WTC11 (cell line): Measurements from ENCODE around the gene STT3B. TPM values are rescaled to one million over a fixed set of nuclear protein-coding genes. Genes with fewer than 3 reads are reported as not detected.

ENCODE experiments used
- ATAC-seq: fragments of 200-7000 bp; cut with Tn5 transposase; 2 replicates; pipeline ENCODE4 v1.10.0; 2021; ENCODE audit warnings: mild to moderate bottlenecking, moderate library complexity
- CTCF ChIA-PET: fragments of 300-600 bp; sonication (Branson Sonifier 250); formaldehyde crosslinking; loops from one replicate; lab custom pipeline; 2021; ENCODE audit warnings: antibody characterized with exemption; lab: Charles Lee
- POLR2A ChIA-PET: fragments of 350-600 bp; sonication (Branson Sonifier 250); formaldehyde crosslinking; loops from one replicate; lab custom pipeline; 2021; ENCODE audit warnings: antibody characterized with exemption; lab: Charles Lee
- DNase-seq: peaks from one replicate; pipeline ENCODE4 v3.0.0; 2021; ENCODE audit warnings: low spot score
- H3K27ac Mint-ChIP-seq: 2 replicates; pipeline ENCODE4 v1.8.0; 2021; ENCODE audit warnings: mixed read lengths
- H3K27me3 Mint-ChIP-seq: 2 replicates; pipeline ENCODE4 v1.8.0; 2021; ENCODE audit warnings: low read depth, mild to moderate bottlenecking, moderate library complexity, mixed read lengths
- H3K36me3 Mint-ChIP-seq: 2 replicates; pipeline ENCODE4 v1.8.0; 2021; ENCODE audit warnings: mixed read lengths
- H3K4me1 Mint-ChIP-seq: 2 replicates; pipeline ENCODE4 v1.8.0; 2022; ENCODE audit warnings: mixed read lengths
- H3K4me3 Mint-ChIP-seq: 2 replicates; pipeline ENCODE4 v1.8.0; 2021; ENCODE audit warnings: mild to moderate bottlenecking, moderate library complexity, mixed read lengths
- H3K9me3 Mint-ChIP-seq: 2 replicates; pipeline ENCODE4 v1.8.0; 2021; ENCODE audit warnings: mixed read lengths
- ATF2 ChIP-seq: sonication (generic); formaldehyde crosslinking; IDR thresholded peaks from 2 replicates; pipeline ENCODE4 v1.8.1; 2022; ENCODE audit warnings: low read depth, missing genetic modification reagents, borderline replicate concordance
- CBFB ChIP-seq: sonication (generic); formaldehyde crosslinking; IDR thresholded peaks from 2 replicates; pipeline ENCODE4 v1.8.1; 2022; ENCODE audit warnings: mild to moderate bottlenecking, low read depth, missing genetic modification reagents
- E2F4 ChIP-seq: sonication (generic); formaldehyde crosslinking; IDR thresholded peaks from 2 replicates; pipeline ENCODE4 v1.8.1; 2022; ENCODE audit warnings: low read depth, mild to moderate bottlenecking, moderate library complexity, missing genetic modification reagents, borderline replicate concordance
- EMX1 ChIP-seq: fragments of 250-450 bp; sonication (Bioruptor Pico); IDR thresholded peaks from 2 replicates; pipeline ENCODE4 v1.8.0; 2021; ENCODE audit warnings: mild to moderate bottlenecking
- ESRRA ChIP-seq: sonication (generic); formaldehyde crosslinking; IDR thresholded peaks from 2 replicates; pipeline ENCODE4 v1.8.1; 2022; ENCODE audit warnings: mild to moderate bottlenecking, missing genetic modification reagents, borderline replicate concordance
- FOXP4 ChIP-seq: sonication (generic); formaldehyde crosslinking; IDR thresholded peaks from 2 replicates; pipeline ENCODE4 v1.8.0; 2022; ENCODE audit warnings: mild to moderate bottlenecking, missing genetic modification reagents
- GABPB1 ChIP-seq: sonication (generic); formaldehyde crosslinking; IDR thresholded peaks from 2 replicates; pipeline ENCODE4 v1.8.1; 2023; ENCODE audit warnings: mild to moderate bottlenecking, missing genetic modification reagents
- HMGXB4 ChIP-seq: sonication (generic); formaldehyde crosslinking; IDR thresholded peaks from 2 replicates; pipeline ENCODE4 v1.8.1; 2023; ENCODE audit warnings: mild to moderate bottlenecking, moderate library complexity, missing genetic modification reagents
- NFYB ChIP-seq: sonication (generic); formaldehyde crosslinking; conservative IDR thresholded peaks from 2 replicates; pipeline ENCODE4 v1.8.0; 2022; ENCODE audit warnings: low read depth, missing genetic modification reagents
- NR2C2 ChIP-seq: sonication (generic); formaldehyde crosslinking; IDR thresholded peaks from 2 replicates; pipeline ENCODE4 v1.8.0; 2022; ENCODE audit warnings: mild to moderate bottlenecking, missing genetic modification reagents
- PRRX2 ChIP-seq: fragments of 250-450 bp; sonication (Bioruptor Pico); IDR thresholded peaks from 2 replicates; pipeline ENCODE4 v1.8.0; 2021; ENCODE audit warnings: mild to moderate bottlenecking
- STAT6 ChIP-seq: sonication (generic); formaldehyde crosslinking; conservative IDR thresholded peaks from 2 replicates; pipeline ENCODE4 v1.8.1; 2023; ENCODE audit warnings: mild to moderate bottlenecking, low read depth, missing genetic modification reagents, moderate library complexity
- TEAD1 ChIP-seq: sonication (generic); formaldehyde crosslinking; IDR thresholded peaks from 2 replicates; pipeline ENCODE4 v1.8.0; 2022; ENCODE audit warnings: mild to moderate bottlenecking, missing genetic modification reagents
- ZNF671 ChIP-seq: fragments of 250-450 bp; sonication (Bioruptor Pico); IDR thresholded peaks from 2 replicates; pipeline ENCODE4 v1.8.0; 2021; ENCODE audit warnings: mild to moderate bottlenecking
- ZSCAN18 ChIP-seq: fragments of 250-450 bp; sonication (Bioruptor Pico); IDR thresholded peaks from 2 replicates; pipeline ENCODE4 v2.1.2; 2022; ENCODE audit warnings: mild to moderate bottlenecking, moderate library complexity
- total RNA-seq: library from RNA; stranded (reverse); gene quantifications from 3 replicates; pipeline ENCODE4 v1.2.3, GENCODE V29; 2021

STT3B gene
- total RNA-seq, 1 experiment from 2014 or later: 103 TPM

GRCh38 chr3:31488475-31489017, 44.2 kb upstream of the STT3B start (continued):
- no peak for TF ChIP-seq FOXP4 (CRISPR knock-in tag)
- no peak for TF ChIP-seq ATF2 (CRISPR knock-in tag)
- TF ChIP-seq HMGXB4 (CRISPR knock-in tag): no peak

GRCh38 chr3:31490502-31490901, 42.2 kb upstream of the STT3B start:
- H3K4me1 Mint-ChIP-seq: peaks cover 6% of the 10 kb centered on the region
- ATAC-seq (no peak), DNase-seq (no peak)
- peaks cover 12% of the 10 kb centered on the region for H3K9me3 Mint-ChIP-seq
- ChIA-PET POLR2A (no interaction called here), CTCF (no interaction called here)
- TF ChIP-seq NR2C2 (CRISPR knock-in tag) (no peak), GABPB1 (no peak), ESRRA (CRISPR knock-in tag) (no peak), CBFB (CRISPR knock-in tag) (no peak), NFYB (CRISPR knock-in tag) (no peak), TEAD1 (CRISPR knock-in tag) (no peak), ATF2 (CRISPR knock-in tag) (no peak), E2F4 (CRISPR knock-in tag) (no peak)
- no peaks in the 10 kb centered on the region; the same call in 1 of the 2 replicates for H3K27me3 Mint-ChIP-seq
- H3K27ac Mint-ChIP-seq: no peak overlapping the region
- no peak overlapping the region for H3K4me3 Mint-ChIP-seq
- H3K36me3 Mint-ChIP-seq: no peaks in the 10 kb centered on the region

- H3K4me3 Mint-ChIP-seq: no peak overlapping the region
- ChIA-PET CTCF (no interaction called here), POLR2A (no interaction called here)
- no peak for ATAC-seq
- no peaks in the 10 kb centered on the region for H3K36me3 Mint-ChIP-seq
- TF ChIP-seq EMX1 (no peak), PRRX2 (CRISPR knock-in tag) (no peak), ATF2 (CRISPR knock-in tag) (no peak), STAT6 (CRISPR knock-in tag) (no peak), ZNF671 (CRISPR knock-in tag) (no peak), ZSCAN18 (CRISPR knock-in tag) (no peak)
- no peaks in the 10 kb centered on the region for H3K4me1 Mint-ChIP-seq
- H3K27me3 Mint-ChIP-seq: no peaks in the 10 kb centered on the region; the same call in 1 of the 2 replicates
- no peak for DNase-seq
- H3K27ac Mint-ChIP-seq: no peak overlapping the region
- peaks cover 12% of the 10 kb centered on the region for H3K9me3 Mint-ChIP-seq
These were observed 41.1 kb upstream of the STT3B start for GRCh38 chr3:31491660-31492059.
